ENCODE data around the gene C3orf20. TPM values are rescaled to one million over a fixed set of nuclear protein-coding genes. Genes with fewer than 3 reads are reported as not detected.

Gene C3orf20
- total RNA-seq, 1 donor from 2014 or later = 0.16 TPM

GRCh38 chr3:14816359-14816758 lies 141.4 kb downstream of the C3orf20 start:
- no peak for DNase-seq

GRCh38 chr3:14818804-14819500 lies 144.0 kb downstream of the C3orf20 start, which contains the start of gene FGD5:
Gene FGD5, plus strand, starts transcription at chr3:14818962. Its CDS starts 110 bp downstream, at chr3:14819072.
- DNase-seq = no peak

GRCh38 chr3:14819671-14820070 lies 144.7 kb downstream of the C3orf20 start:
- DNase-seq = no peak

GRCh38 chr3:14820156-14820555 lies 145.2 kb downstream of the C3orf20 start:
- no peak for DNase-seq

- no peak for DNase-seq
These were observed 146.2 kb downstream of the C3orf20 start for GRCh38 chr3:14821151-14821550.

- DNase-seq = no peak
These were observed 147.2 kb downstream of the C3orf20 start for GRCh38 chr3:14822134-14822533.

Other genes with a start within 250 kb of the C3orf20 start
- gene GRIP2, start 134.8 kb upstream of the C3orf20 start, total RNA-seq = 9.7 TPM
- 11.7 TPM for gene CCDC174, start 23.4 kb upstream of the C3orf20 start, total RNA-seq
- 2.7 TPM for gene FGD5, start 143.8 kb downstream of the C3orf20 start, total RNA-seq

All from occipital lobe (tissue), 2 donors.